A673 (cell line): ENCODE data around the gene CD53. TPM values are rescaled to one million over a fixed set of nuclear protein-coding genes. Genes with fewer than 3 reads are reported as not detected.

Experiments
- BruUV-seq: library from RNA; stranded (reverse); fragments of 400-500 nt; replicated peaks from 2 replicates; lab custom pipeline; 2021; lab: Mats Ljungman, UMichigan
- CTCF ChIA-PET: fragments of 300-600 bp; sonication (Branson Sonifier 250); formaldehyde crosslinking; loops from one replicate; lab custom pipeline; 2022; ENCODE audit warnings: antibody characterized with exemption; lab: Charles Lee
- POLR2A ChIA-PET: fragments of 300-600 bp; sonication (Branson Sonifier 250); formaldehyde crosslinking; loops from one replicate; lab custom pipeline; 2022; ENCODE audit warnings: antibody characterized with exemption; ENCODE audit not compliant: low non-redundant PET; lab: Charles Lee
- DNase-seq: peaks from one replicate; pipeline ENCODE4 v3.0.0-alpha.2; 2015; ENCODE audit warnings: low spot score
- H3K27ac ChIP-seq: fragments of 200-600 bp; sonication (generic); 2 replicates; pipeline ENCODE4 v1.5.1; 2016; ENCODE audit warnings: mixed run types, low read depth, mild to moderate bottlenecking, mixed read lengths, antibody characterized with exemption, low read length; ENCODE audit not compliant: poor library complexity, severe bottlenecking
- H3K27me3 ChIP-seq: fragments of 200-600 bp; sonication (generic); replicated peaks from 2 replicates; pipeline ENCODE4 v1.6.1; 2017; ENCODE audit warnings: mixed run types, low read depth, mild to moderate bottlenecking, mixed read lengths, antibody characterized with exemption, low read length; ENCODE audit not compliant: insufficient read depth, poor library complexity
- H3K36me3 ChIP-seq: fragments of 200-600 bp; sonication (generic); 2 replicates; pipeline ENCODE4 v1.6.1; 2016; ENCODE audit warnings: mixed run types, mild to moderate bottlenecking, mixed read lengths, antibody characterized with exemption, low read length; ENCODE audit not compliant: insufficient read depth, poor library complexity, severe bottlenecking
- H3K4me1 ChIP-seq: fragments of 200-600 bp; sonication (generic); 2 replicates; pipeline ENCODE4 v1.6.1; 2017; ENCODE audit warnings: mixed run types, mild to moderate bottlenecking, mixed read lengths, antibody characterized with exemption, low read length; ENCODE audit not compliant: insufficient read depth, poor library complexity, severe bottlenecking
- H3K4me3 ChIP-seq: fragments of 200-600 bp; sonication (generic); 2 replicates; pipeline ENCODE4 v1.5.1; 2016; ENCODE audit warnings: low read depth, mixed run types, mild to moderate bottlenecking, mixed read lengths, low read length; ENCODE audit not compliant: poor library complexity, severe bottlenecking
- H3K9me3 ChIP-seq: fragments of 200-600 bp; sonication (generic); 2 replicates; pipeline ENCODE4 v1.6.1; 2016; ENCODE audit warnings: mixed run types, low read depth, mild to moderate bottlenecking, mixed read lengths, antibody characterized with exemption, low read length; ENCODE audit not compliant: poor library complexity, severe bottlenecking
- CTCF ChIP-seq: fragments of 300-800, 200-600 bp; sonication (generic); conservative IDR thresholded peaks from 2 replicates; pipeline ENCODE4 v1.5.1; 2017; ENCODE audit warnings: low read depth, mild to moderate bottlenecking, antibody characterized with exemption, low read length, moderate library complexity, mixed read lengths
- EZH2 ChIP-seq: fragments of 200-600 bp; sonication (generic); IDR thresholded peaks from 2 replicates; pipeline ENCODE4 v1.6.1; 2017; ENCODE audit warnings: borderline replicate concordance, low read depth, mild to moderate bottlenecking, mixed read lengths, antibody characterized with exemption, low read length; ENCODE audit not compliant: poor library complexity, severe bottlenecking
- intact Hi-C: fragments of 100-400 bp; cut with micrococcal nuclease; formaldehyde crosslinking; loops from one replicate; pipeline ENCODE4 v1.10.0; 2022; ENCODE audit not compliant: unreplicated experiment
- total RNA-seq: library from RNA; stranded (reverse); gene quantifications from 2 replicates; pipeline ENCODE4 v1.2.3, GENCODE V29; 2021

Gene CD53
- total RNA-seq, 1 experiment from 2014 or later: 0.19 TPM

GRCh38 chr1:110878993-110879392 is 6.0 kb downstream of the CD53 start:
- no peak overlapping the region for H3K4me3 ChIP-seq
- no peaks in the 10 kb centered on the region for H3K4me1 ChIP-seq
- ChIA-PET POLR2A (no interaction called here), CTCF (no interaction called here)
- no peak for DNase-seq
- H3K27me3 ChIP-seq: peaks cover 22% of the 10 kb centered on the region
- no peaks in the 10 kb centered on the region for H3K9me3 ChIP-seq
- intact Hi-C loops: no loop called here
- no TSS peak for BruUV-seq
- H3K36me3 ChIP-seq: no peaks in the 10 kb centered on the region
- TF ChIP-seq EZH2 (no peak), CTCF (no peak)
- no peak overlapping the region for H3K27ac ChIP-seq

- POLR2A ChIA-PET: no interaction called here
- Histone ChIP-seq H3K27me3 (peaks cover 30% of the 10 kb centered on the region), H3K27ac (no peak overlapping the region), H3K9me3 (no peaks in the 10 kb centered on the region), H3K4me3 (no peak overlapping the region), H3K36me3 (no peaks in the 10 kb centered on the region), H3K4me1 (no peaks in the 10 kb centered on the region)
- TF ChIP-seq EZH2: no peak
- no peak for TF ChIP-seq CTCF
- BruUV-seq: no TSS peak
- DNase-seq: no peak
- CTCF ChIA-PET: no interaction called here
- intact Hi-C loops: no loop called here
Observed at GRCh38 chr1:110879758-110880606, 7.0 kb downstream of the CD53 start.

- intact Hi-C loops: no loop called here
- ChIA-PET POLR2A (no interaction called here), CTCF (no interaction called here)
- no TSS peak for BruUV-seq
- H3K36me3 ChIP-seq: no peaks in the 10 kb centered on the region
- peaks cover 30% of the 10 kb centered on the region for H3K27me3 ChIP-seq
- TF ChIP-seq CTCF (no peak), EZH2 (no peak)
- H3K4me3 ChIP-seq: no peak overlapping the region
- no peaks in the 10 kb centered on the region for H3K4me1 ChIP-seq
- H3K27ac ChIP-seq: no peak overlapping the region
- DNase-seq: no peak
- H3K9me3 ChIP-seq: no peaks in the 10 kb centered on the region
Observed at GRCh38 chr1:110880708-110881374, 7.9 kb downstream of the CD53 start.
